WTC11 (cell line): Measurements from ENCODE around the gene UBL7. TPM values are rescaled to one million over a fixed set of nuclear protein-coding genes. Genes with fewer than 3 reads are reported as not detected.

Experiments used
- ATAC-seq: fragments of 200-7000 bp; cut with Tn5 transposase; 2 replicates; pipeline ENCODE4 v1.10.0; 2021; ENCODE audit warnings: mild to moderate bottlenecking, moderate library complexity
- CTCF ChIA-PET: fragments of 300-600 bp; sonication (Branson Sonifier 250); formaldehyde crosslinking; loops from one replicate; lab custom pipeline; 2021; ENCODE audit warnings: antibody characterized with exemption; lab: Charles Lee
- POLR2A ChIA-PET: fragments of 350-600 bp; sonication (Branson Sonifier 250); formaldehyde crosslinking; loops from one replicate; lab custom pipeline; 2021; ENCODE audit warnings: antibody characterized with exemption; lab: Charles Lee
- DNase-seq: peaks from one replicate; pipeline ENCODE4 v3.0.0; 2021; ENCODE audit warnings: low spot score
- H3K27ac Mint-ChIP-seq: 2 replicates; pipeline ENCODE4 v1.8.0; 2021; ENCODE audit warnings: mixed read lengths
- H3K27me3 Mint-ChIP-seq: 2 replicates; pipeline ENCODE4 v1.8.0; 2021; ENCODE audit warnings: low read depth, mild to moderate bottlenecking, moderate library complexity, mixed read lengths
- H3K36me3 Mint-ChIP-seq: 2 replicates; pipeline ENCODE4 v1.8.0; 2021; ENCODE audit warnings: mixed read lengths
- H3K4me1 Mint-ChIP-seq: 2 replicates; pipeline ENCODE4 v1.8.0; 2022; ENCODE audit warnings: mixed read lengths
- H3K4me3 Mint-ChIP-seq: 2 replicates; pipeline ENCODE4 v1.8.0; 2021; ENCODE audit warnings: mild to moderate bottlenecking, moderate library complexity, mixed read lengths
- H3K9me3 Mint-ChIP-seq: 2 replicates; pipeline ENCODE4 v1.8.0; 2021; ENCODE audit warnings: mixed read lengths
- ATF1 ChIP-seq: sonication (generic); formaldehyde crosslinking; IDR thresholded peaks from 2 replicates; pipeline ENCODE4 v1.8.1; 2023; ENCODE audit warnings: mild to moderate bottlenecking, moderate library complexity, missing genetic modification reagents
- CREB1 ChIP-seq: sonication (generic); formaldehyde crosslinking; IDR thresholded peaks from 2 replicates; pipeline ENCODE4 v1.8.0; 2023; ENCODE audit warnings: mild to moderate bottlenecking, missing genetic modification reagents
- EMX1 ChIP-seq: fragments of 250-450 bp; sonication (Bioruptor Pico); IDR thresholded peaks from 2 replicates; pipeline ENCODE4 v1.8.0; 2021; ENCODE audit warnings: mild to moderate bottlenecking
- FOXK1 ChIP-seq: sonication (generic); formaldehyde crosslinking; IDR thresholded peaks from 2 replicates; pipeline ENCODE4 v1.8.0; 2022; ENCODE audit warnings: mild to moderate bottlenecking, moderate library complexity, missing genetic modification reagents
- FOXP1 ChIP-seq: sonication (generic); formaldehyde crosslinking; IDR thresholded peaks from 2 replicates; pipeline ENCODE4 v1.8.0; 2022; ENCODE audit warnings: missing genetic modification reagents, mild to moderate bottlenecking, moderate library complexity, borderline replicate concordance
- GABPB1 ChIP-seq: sonication (generic); formaldehyde crosslinking; IDR thresholded peaks from 2 replicates; pipeline ENCODE4 v1.8.1; 2023; ENCODE audit warnings: mild to moderate bottlenecking, missing genetic modification reagents
- MXD4 ChIP-seq: fragments of 250-450 bp; sonication (Bioruptor Pico); IDR thresholded peaks from 2 replicates; pipeline ENCODE4 v1.8.0; 2021; ENCODE audit warnings: mild to moderate bottlenecking, moderate library complexity, borderline replicate concordance
- NFATC4 ChIP-seq: fragments of 250-450 bp; sonication (Bioruptor Pico); IDR thresholded peaks from 2 replicates; pipeline ENCODE4 v1.9.0; 2021; ENCODE audit warnings: mild to moderate bottlenecking
- NR1H2 ChIP-seq: sonication (generic); formaldehyde crosslinking; IDR thresholded peaks from 2 replicates; pipeline ENCODE4 v1.9.0; 2021; ENCODE audit warnings: mild to moderate bottlenecking, moderate library complexity, missing genetic modification reagents
- NR2C2 ChIP-seq: sonication (generic); formaldehyde crosslinking; IDR thresholded peaks from 2 replicates; pipeline ENCODE4 v1.8.0; 2022; ENCODE audit warnings: mild to moderate bottlenecking, missing genetic modification reagents
- RELA ChIP-seq: sonication (generic); formaldehyde crosslinking; IDR thresholded peaks from 2 replicates; pipeline ENCODE4 v1.8.1; 2022; ENCODE audit warnings: missing genetic modification reagents, mild to moderate bottlenecking, borderline replicate concordance
- SOX15 ChIP-seq: fragments of 250-450 bp; sonication (Bioruptor Pico); IDR thresholded peaks from 2 replicates; pipeline ENCODE4 v1.9.0; 2021; ENCODE audit warnings: mild to moderate bottlenecking
- ZNF317 ChIP-seq: sonication (generic); formaldehyde crosslinking; IDR thresholded peaks from 2 replicates; pipeline ENCODE4 v1.8.1; 2023; ENCODE audit warnings: low read depth, mild to moderate bottlenecking, moderate library complexity, missing genetic modification reagents, borderline replicate concordance
- ZNF416 ChIP-seq: fragments of 250-450 bp; sonication (Bioruptor Pico); IDR thresholded peaks from 2 replicates; pipeline ENCODE4 v1.9.0; 2021; ENCODE audit warnings: mild to moderate bottlenecking, inconsistent platforms
- ZNF423 ChIP-seq: fragments of 250-450 bp; sonication (Bioruptor Pico); IDR thresholded peaks from 2 replicates; pipeline ENCODE4 v2.1.2; 2022; ENCODE audit warnings: mild to moderate bottlenecking, moderate library complexity
- total RNA-seq: library from RNA; stranded (reverse); gene quantifications from 3 replicates; pipeline ENCODE4 v1.2.3, GENCODE V29; 2021
- TF ChIP-seq, protein P1 (sequence below): fragments of 250-450 bp; sonication (Bioruptor Pico); IDR thresholded peaks from 2 replicates; pipeline ENCODE4 v2.1.2; 2022; ENCODE audit warnings: mild to moderate bottlenecking, moderate library complexity
- TF ChIP-seq, protein P2 (sequence below): sonication (generic); formaldehyde crosslinking; IDR thresholded peaks from 2 replicates; pipeline ENCODE4 v1.8.0; 2023; ENCODE audit warnings: mild to moderate bottlenecking, missing genetic modification reagents
- TF ChIP-seq, protein P3 (sequence below): fragments of 200-600 bp; IDR thresholded peaks from 2 replicates; pipeline ENCODE4 v1.8.0; 2022; ENCODE audit warnings: antibody characterized with exemption
- TF ChIP-seq, protein P4 (sequence below): sonication (generic); formaldehyde crosslinking; IDR thresholded peaks from 2 replicates; pipeline ENCODE4 v1.8.0; 2022; ENCODE audit warnings: mild to moderate bottlenecking, missing genetic modification reagents
- TF ChIP-seq, protein P5 (sequence below): sonication (generic); formaldehyde crosslinking; IDR thresholded peaks from 2 replicates; pipeline ENCODE4 v1.8.1; 2022; ENCODE audit warnings: mild to moderate bottlenecking, moderate library complexity, missing genetic modification reagents
- TF ChIP-seq, protein P6 (sequence below): sonication (generic); formaldehyde crosslinking; IDR thresholded peaks from 2 replicates; pipeline ENCODE4 v1.8.1; 2023; ENCODE audit warnings: mild to moderate bottlenecking, missing genetic modification reagents

UBL7 gene
- total RNA-seq, 1 experiment from 2014 or later, result 70.1 TPM

DNA sequence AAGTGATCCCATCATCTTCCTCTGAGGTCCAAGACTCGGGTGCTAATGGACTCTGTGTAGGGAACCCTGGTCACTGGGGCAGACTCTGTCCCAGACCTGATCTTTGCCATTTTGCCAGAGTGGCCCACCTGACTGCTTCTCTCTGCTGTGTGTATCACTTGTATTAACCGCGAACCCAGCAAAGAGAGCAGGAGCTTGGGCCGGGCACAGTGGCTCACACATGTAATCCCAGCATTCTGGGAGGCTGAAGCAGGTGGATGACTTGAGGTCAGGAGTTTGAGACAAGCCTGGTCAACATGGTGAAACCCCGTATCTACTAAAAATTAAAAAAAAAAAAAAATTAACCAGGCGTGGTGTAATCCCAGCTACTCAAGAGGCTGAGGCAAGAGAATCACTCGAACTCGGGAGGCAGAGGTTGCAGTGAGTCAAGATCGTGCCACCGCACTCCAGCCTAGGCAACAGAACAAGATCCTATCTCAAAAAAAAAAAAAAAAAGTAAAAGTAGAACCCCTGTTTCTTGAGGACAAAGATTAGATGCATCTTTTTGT, 60.6 kb downstream of the UBL7 start:
- H3K9me3 Mint-ChIP-seq, result no peaks in the 10 kb centered on the region
- no peak for ATAC-seq
- H3K27ac Mint-ChIP-seq, result no peak overlapping the region
- no peak for DNase-seq
- POLR2A ChIA-PET, result no interaction called here
- TF ChIP-seq MXD4 (CRISPR knock-in tag) (no peak), ZNF423 (CRISPR knock-in tag) (no peak)
- no peaks in the 10 kb centered on the region for H3K36me3 Mint-ChIP-seq
- H3K4me1 Mint-ChIP-seq, result peaks cover 16% of the 10 kb centered on the region
- CTCF ChIA-PET, result interaction anchor here (0.6 to 1.3 kb wide), 3 partner anchors 9 to 1108 kb away, joined by 3 to 5 read pairs (median 3); no protein-coding TSS in a partner anchor
- no peaks in the 10 kb centered on the region; the same call in 1 of the 2 replicates for H3K27me3 Mint-ChIP-seq
- no peak overlapping the region for H3K4me3 Mint-ChIP-seq

- CTCF ChIA-PET, result interaction anchor here (0.6 to 1.3 kb wide), 2 partner anchors 17 to 1108 kb away, joined by 3 to 5 read pairs; no protein-coding TSS in a partner anchor
- peaks cover 16% of the 10 kb centered on the region for H3K4me1 Mint-ChIP-seq
- POLR2A ChIA-PET, result no interaction called here
- ATAC-seq (no peak), DNase-seq (no peak)
- H3K36me3 Mint-ChIP-seq, result no peaks in the 10 kb centered on the region
- peaks cover 2% of the 10 kb centered on the region; the same call in 1 of the 2 replicates for H3K27me3 Mint-ChIP-seq
- H3K27ac Mint-ChIP-seq, result no peak overlapping the region
- H3K4me3 Mint-ChIP-seq, result no peak overlapping the region
- H3K9me3 Mint-ChIP-seq, result no peaks in the 10 kb centered on the region
- no peak for TF ChIP-seq FOXP1 (CRISPR knock-in tag)
- TF ChIP-seq ZNF416 (CRISPR knock-in tag), result no peak
- TF ChIP-seq RELA (CRISPR knock-in tag), result no peak
- no peak for TF ChIP-seq NFATC4 (CRISPR knock-in tag)
- TF ChIP-seq, protein P1, sequence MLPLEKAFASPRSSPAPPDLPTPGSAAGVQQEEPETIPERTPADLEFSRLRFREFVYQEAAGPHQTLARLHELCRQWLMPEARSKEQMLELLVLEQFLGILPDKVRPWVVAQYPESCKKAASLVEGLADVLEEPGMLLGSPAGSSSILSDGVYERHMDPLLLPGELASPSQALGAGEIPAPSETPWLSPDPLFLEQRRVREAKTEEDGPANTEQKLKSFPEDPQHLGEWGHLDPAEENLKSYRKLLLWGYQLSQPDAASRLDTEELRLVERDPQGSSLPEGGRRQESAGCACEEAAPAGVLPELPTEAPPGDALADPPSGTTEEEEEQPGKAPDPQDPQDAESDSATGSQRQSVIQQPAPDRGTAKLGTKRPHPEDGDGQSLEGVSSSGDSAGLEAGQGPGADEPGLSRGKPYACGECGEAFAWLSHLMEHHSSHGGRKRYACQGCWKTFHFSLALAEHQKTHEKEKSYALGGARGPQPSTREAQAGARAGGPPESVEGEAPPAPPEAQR, result no peak
- TF ChIP-seq ZNF317, result no peak
Measured at GRCh38 chr15:74399511-74400312, 61.2 kb downstream of the UBL7 start.

- Mint-ChIP-seq H3K4me3 (no peak overlapping the region), H3K36me3 (no peaks in the 10 kb centered on the region), H3K4me1 (peaks cover 16% of the 10 kb centered on the region), H3K27me3 (peaks cover 5% of the 10 kb centered on the region; the same call in 1 of the 2 replicates), H3K27ac (no peak overlapping the region), H3K9me3 (no peaks in the 10 kb centered on the region)
- no peak for ATAC-seq
- CTCF ChIA-PET, result interaction anchor here (0.5 to 0.6 kb wide), 2 partner anchors 17 to 185 kb away, joined by 3 to 4 read pairs; no protein-coding TSS in a partner anchor
- no peak for DNase-seq
- POLR2A ChIA-PET, result no interaction called here
- no peak for TF ChIP-seq NR2C2
- no peak for TF ChIP-seq SOX15
- TF ChIP-seq RELA (CRISPR knock-in tag), result no peak
- TF ChIP-seq, protein P2, sequence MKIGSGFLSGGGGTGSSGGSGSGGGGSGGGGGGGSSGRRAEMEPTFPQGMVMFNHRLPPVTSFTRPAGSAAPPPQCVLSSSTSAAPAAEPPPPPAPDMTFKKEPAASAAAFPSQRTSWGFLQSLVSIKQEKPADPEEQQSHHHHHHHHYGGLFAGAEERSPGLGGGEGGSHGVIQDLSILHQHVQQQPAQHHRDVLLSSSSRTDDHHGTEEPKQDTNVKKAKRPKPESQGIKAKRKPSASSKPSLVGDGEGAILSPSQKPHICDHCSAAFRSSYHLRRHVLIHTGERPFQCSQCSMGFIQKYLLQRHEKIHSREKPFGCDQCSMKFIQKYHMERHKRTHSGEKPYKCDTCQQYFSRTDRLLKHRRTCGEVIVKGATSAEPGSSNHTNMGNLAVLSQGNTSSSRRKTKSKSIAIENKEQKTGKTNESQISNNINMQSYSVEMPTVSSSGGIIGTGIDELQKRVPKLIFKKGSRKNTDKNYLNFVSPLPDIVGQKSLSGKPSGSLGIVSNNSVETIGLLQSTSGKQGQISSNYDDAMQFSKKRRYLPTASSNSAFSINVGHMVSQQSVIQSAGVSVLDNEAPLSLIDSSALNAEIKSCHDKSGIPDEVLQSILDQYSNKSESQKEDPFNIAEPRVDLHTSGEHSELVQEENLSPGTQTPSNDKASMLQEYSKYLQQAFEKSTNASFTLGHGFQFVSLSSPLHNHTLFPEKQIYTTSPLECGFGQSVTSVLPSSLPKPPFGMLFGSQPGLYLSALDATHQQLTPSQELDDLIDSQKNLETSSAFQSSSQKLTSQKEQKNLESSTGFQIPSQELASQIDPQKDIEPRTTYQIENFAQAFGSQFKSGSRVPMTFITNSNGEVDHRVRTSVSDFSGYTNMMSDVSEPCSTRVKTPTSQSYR (CRISPR knock-in tag), result no peak
- TF ChIP-seq, protein P3, sequence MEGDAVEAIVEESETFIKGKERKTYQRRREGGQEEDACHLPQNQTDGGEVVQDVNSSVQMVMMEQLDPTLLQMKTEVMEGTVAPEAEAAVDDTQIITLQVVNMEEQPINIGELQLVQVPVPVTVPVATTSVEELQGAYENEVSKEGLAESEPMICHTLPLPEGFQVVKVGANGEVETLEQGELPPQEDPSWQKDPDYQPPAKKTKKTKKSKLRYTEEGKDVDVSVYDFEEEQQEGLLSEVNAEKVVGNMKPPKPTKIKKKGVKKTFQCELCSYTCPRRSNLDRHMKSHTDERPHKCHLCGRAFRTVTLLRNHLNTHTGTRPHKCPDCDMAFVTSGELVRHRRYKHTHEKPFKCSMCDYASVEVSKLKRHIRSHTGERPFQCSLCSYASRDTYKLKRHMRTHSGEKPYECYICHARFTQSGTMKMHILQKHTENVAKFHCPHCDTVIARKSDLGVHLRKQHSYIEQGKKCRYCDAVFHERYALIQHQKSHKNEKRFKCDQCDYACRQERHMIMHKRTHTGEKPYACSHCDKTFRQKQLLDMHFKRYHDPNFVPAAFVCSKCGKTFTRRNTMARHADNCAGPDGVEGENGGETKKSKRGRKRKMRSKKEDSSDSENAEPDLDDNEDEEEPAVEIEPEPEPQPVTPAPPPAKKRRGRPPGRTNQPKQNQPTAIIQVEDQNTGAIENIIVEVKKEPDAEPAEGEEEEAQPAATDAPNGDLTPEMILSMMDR, result no peak
- no peak for TF ChIP-seq CREB1 (CRISPR knock-in tag)
- TF ChIP-seq EMX1 (CRISPR knock-in tag), result no peak
- TF ChIP-seq, protein P4, sequence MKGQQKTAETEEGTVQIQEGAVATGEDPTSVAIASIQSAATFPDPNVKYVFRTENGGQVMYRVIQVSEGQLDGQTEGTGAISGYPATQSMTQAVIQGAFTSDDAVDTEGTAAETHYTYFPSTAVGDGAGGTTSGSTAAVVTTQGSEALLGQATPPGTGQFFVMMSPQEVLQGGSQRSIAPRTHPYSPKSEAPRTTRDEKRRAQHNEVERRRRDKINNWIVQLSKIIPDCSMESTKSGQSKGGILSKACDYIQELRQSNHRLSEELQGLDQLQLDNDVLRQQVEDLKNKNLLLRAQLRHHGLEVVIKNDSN (CRISPR knock-in tag), result no peak
- TF ChIP-seq NR1H2, result no peak
- TF ChIP-seq ATF1 (CRISPR knock-in tag), result no peak
- no peak for TF ChIP-seq GABPB1 (CRISPR knock-in tag)
- no peak for TF ChIP-seq FOXK1 (CRISPR knock-in tag)
- TF ChIP-seq, protein P5, sequence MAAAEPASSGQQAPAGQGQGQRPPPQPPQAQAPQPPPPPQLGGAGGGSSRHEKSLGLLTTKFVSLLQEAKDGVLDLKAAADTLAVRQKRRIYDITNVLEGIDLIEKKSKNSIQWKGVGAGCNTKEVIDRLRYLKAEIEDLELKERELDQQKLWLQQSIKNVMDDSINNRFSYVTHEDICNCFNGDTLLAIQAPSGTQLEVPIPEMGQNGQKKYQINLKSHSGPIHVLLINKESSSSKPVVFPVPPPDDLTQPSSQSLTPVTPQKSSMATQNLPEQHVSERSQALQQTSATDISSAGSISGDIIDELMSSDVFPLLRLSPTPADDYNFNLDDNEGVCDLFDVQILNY (CRISPR knock-in tag), result no peak
- TF ChIP-seq, protein P6, sequence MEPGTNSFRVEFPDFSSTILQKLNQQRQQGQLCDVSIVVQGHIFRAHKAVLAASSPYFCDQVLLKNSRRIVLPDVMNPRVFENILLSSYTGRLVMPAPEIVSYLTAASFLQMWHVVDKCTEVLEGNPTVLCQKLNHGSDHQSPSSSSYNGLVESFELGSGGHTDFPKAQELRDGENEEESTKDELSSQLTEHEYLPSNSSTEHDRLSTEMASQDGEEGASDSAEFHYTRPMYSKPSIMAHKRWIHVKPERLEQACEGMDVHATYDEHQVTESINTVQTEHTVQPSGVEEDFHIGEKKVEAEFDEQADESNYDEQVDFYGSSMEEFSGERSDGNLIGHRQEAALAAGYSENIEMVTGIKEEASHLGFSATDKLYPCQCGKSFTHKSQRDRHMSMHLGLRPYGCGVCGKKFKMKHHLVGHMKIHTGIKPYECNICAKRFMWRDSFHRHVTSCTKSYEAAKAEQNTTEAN, result no peak
Measured at GRCh38 chr15:74399100-74399499, 61.9 kb downstream of the UBL7 start.
